ENCODE results near the gene FNDC1. TPM values are rescaled to one million over a fixed set of nuclear protein-coding genes. Genes with fewer than 3 reads are reported as not detected.
A peak's percentile ranks its signal among the peaks of the same experiment; 100 is the strongest.

Gene FNDC1
- total RNA-seq, 1 donor from 2014 or later: not detected

DNA sequence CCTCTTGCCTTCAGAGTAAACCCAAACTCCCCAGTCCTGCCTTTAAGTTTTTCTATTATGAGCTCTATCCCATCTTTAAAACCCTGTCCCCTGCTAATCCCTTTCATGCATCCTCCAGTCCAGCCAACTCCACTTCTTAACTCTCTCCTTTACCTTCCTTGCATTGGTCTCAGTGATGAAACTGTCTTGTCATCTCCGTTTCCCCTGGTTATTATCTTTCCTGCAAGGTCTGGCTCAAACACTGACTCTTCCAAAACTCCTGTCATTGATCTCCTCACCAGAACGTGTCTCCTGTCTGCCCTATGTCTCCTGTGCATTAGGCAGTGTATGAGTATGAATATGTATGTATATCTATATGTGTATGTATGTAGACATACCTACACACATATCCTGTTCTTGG, 11.8 kb upstream of the FNDC1 start:
- no peak for DNase-seq (ENCODE audit: low read depth, low spot score)

DNA sequence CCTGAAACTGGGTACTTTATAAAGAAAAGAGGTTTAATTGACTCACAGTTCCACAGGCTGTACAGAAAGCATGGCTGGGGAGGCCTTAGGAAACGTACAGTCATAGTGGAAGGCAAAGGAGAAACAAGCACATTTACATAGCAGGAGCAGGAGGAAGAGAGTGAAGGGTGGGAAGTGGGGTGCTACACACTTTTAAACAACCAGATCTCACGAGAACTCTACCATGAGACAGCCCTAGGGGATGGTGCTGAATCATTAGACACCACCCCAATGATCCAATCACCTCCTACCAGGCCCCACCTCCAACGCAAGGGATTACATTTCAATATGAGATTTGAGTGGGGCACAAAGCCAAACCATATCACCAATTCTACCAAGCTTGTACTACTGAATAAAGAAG, 7.4 kb upstream of the FNDC1 start:
- no peak for DNase-seq (ENCODE audit: low read depth, low spot score)

DNA sequence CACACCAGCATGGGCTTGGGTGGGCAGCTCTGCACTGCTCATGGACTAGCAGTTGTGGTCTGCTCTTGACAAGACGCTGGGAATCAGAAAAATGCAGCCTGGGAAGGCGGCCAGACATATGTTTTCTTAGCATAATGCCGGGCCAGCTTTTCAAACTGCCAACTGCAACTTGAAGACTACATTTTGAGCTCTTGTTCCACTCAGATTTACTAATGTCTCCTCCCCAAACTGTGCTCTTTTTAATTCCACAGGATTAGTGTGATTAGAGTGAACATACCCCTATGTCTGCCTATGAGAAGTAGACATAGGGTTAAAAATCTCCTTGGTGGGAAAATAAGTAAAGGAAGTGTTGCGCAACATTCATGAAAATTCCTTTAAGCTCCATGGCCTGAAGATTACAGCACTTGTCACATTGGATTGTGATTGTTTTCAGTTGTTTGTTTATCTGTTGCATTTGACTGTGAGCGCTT, 5.3 kb upstream of the FNDC1 start:
- DNase-seq (ENCODE audit: low read depth, low spot score): no peak

DNA sequence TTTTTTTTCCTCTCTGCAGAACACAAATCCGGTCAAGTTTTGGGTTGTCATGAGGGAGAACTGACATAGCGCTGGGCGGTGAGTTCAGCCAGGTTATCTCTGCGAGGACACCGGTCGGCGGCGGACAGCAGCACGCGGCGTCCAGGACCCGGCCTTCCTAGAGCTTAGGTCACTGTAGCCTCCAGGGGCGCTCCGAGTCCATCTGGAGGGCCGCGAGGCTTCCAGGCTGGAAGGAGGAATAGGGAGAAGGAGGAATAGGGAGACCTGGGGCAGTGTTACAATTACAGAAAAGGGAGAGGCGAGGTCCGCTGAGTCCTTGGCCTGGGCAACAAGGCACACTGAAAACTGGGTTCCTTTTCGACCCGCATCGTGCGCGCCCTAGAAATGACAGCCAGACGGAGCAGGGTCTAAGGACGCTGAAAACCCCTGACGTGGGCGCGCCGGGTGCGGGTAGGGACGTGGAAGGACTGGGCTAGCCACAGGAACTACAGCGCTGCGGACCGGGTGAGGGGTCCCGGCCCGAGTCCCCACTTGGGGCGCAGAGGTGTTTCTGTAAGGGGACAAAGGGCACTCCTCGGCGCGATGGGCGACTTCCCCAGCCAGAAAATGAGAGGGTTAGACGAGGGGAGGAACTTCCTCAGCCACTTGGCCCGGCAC, 536 bp upstream of the FNDC1 start:
- no peak for DNase-seq (ENCODE audit: low read depth, low spot score)

DNA sequence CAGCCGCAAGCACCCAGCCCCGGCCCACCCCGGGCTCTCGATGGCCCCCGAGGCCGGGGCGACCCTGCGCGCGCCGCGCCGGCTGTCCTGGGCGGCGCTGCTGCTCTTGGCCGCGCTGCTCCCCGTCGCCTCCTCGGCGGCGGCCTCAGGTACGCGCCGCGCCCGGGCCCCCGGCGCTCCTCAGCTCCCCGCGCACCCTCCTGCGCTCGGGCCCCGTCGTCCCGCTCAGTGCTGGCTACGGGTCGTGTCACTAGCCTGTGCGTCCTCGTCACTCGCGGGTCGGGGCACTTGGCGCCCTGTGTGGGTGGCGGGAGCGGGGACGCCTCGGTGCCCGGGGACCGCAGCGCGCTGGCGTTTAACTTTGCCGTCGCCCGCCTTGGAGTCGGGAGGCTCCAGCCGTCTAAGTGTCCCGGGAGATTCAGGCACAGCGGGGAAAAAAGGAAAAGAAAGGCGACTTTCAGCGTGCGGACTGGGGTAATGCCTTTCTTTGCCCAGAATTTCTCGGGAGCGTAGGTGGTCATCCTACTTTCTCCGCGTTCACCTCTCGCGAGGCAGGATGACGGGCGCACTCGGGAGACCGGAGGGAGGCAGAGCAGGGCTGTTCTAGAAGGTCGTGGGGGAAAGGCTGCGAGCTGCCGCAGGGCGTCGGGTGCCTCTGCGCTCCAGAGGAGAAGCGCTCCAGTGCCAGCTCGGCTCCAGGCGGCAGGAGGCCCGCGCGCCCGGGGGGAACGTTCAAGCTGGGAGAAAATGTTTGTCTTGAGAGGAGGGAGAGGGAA, 545 bp downstream of the FNDC1 start:
- no peak for DNase-seq (ENCODE audit: low read depth, low spot score)

DNA sequence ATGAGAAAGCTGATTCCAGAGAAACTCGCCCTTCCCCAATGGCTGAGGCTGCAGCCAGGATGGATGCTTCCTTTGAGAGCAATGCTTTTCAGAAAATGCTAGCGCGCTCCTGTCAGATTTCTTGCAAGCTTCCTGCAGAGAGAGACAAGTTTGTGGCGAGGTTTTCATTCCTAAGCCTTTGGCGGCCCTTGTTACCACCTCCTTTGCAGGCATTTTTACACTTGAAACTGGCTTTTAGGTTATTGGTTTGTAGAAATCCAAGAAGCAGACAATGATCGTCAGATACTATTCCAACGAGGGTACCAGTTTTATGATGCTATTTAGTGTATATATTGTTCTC, 1.1 kb downstream of the FNDC1 start:
- DNase-seq (ENCODE audit: low read depth, low spot score): no peak

DNA sequence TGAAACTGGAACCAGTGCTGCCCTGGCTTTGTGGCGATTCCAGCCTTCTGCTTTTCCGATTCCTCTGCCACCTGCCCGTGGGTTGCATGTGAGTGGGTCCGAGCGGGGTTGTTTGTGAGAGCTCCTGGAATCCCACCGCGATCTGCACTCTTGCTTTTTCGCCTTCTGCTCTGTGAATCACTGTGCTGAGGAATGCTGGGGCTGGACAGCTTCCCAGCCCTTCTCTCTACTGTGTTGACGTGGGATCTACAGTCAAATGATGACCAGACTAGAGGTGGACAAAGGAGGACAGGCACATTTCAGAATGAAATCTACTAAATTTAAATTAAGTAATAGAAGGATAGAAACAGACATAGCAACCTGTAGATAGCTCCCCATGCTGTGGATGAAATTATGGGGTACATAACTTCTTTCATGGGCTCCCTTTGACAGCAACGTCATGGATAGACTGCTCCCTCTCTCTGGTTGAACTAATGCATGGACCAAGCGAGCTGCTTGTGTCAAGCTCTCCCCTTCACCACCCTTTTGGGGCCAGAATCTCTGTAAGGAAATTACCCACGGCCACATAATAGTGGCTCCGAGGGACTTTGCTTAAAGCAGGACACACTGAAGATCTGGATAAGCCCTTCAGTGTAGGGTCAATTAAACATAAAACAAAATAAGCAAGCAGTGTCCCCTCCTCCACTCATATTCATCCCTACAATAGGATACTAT, 2.0 kb downstream of the FNDC1 start:
- no peak for DNase-seq (ENCODE audit: low read depth, low spot score)

DNA sequence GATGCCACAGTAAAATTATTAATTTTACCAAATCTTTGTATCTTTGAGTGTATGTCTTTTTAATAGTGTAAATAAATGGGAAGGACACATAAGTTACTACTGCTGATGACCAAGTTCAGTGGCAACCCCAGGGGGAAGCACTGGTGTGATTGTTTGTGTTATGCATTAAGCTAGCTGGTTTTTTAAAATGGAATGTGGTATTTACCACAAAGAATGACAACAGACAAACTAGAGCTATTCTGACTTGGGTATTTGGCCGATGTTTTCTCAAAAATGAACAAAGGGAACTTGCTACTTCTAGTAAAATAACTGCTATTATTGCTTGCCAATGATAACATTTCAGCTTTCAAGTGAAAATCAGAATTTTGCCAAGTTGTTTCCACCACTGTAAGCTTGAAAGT, 2.9 kb downstream of the FNDC1 start:
- no peak for DNase-seq (ENCODE audit: low read depth, low spot score)

DNA sequence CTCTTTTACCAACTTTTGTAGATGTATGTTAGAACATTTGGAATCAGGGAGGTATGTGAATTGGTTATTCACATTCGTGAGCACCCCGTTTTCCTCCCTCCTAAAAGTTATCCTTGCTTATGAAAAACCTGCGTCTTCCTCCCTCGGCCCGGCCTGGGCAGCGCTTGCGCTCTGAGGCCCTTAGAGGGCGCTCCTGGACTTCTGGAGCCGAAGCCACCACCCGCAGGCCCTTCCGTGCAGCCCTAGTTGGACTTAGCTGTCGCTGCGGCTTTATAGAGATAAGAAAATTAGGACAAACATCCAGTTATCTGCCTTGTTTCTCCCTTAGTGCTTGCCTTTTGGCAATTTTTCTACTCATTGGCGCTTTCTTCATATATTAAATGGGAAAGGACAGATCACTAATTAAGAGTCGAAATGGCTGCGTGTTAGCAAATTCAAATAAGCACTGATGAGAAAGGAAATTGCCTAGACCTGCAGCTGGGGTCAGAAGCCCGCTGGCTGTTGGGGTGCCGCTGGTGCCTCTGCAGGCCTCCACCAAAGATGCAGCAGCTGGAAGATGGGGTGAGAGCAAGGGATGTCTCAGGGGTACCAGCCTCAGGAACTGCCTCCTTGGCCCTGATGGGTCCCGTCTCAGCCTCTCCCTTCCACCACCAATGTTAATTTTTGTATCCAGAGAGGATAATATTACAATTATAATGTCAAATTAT, 5.2 kb downstream of the FNDC1 start:
- DNase-seq (ENCODE audit: low read depth, low spot score): peak; percentile 15

DNA sequence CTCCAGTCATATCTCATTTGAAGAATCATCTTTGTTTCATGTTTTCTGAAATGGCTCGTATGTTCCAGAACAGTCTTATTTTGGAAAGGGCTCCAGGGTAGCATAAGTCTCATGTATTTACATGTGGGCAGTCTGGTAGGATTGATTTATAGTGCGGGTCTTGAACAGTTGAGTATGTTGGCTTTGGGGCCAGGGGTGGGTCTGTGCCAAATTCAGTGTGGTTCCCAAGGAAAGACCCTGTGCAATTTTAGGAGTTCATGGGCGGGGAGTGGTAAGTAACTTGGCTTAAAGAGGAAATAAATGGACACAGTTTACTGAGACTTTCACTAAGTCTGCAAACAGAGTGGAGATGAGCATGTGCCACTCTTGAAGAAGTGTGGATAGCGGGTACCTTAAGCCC, 7.7 kb downstream of the FNDC1 start:
- DNase-seq (ENCODE audit: low read depth, low spot score): no peak

DNA sequence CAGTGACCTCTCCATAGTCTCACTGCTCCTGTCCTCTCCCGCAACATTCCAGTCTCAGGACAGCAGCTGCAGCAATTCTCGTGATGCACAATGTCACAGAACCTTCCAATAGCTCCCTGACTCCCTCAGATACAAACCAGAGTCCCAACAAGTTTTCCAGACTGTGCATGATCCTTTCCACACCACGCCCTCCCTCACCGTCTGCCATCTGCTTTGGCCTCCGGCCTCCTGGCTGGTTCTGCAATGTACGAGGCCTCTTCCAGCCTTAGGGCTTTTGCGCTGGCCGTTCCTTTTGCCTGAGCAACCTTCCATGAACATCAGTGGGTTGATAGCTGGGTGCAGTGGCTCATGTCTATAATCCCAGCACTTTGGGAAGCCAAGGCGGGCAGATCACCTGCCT, 9.6 kb downstream of the FNDC1 start:
- DNase-seq (ENCODE audit: low read depth, low spot score): no peak

DNA sequence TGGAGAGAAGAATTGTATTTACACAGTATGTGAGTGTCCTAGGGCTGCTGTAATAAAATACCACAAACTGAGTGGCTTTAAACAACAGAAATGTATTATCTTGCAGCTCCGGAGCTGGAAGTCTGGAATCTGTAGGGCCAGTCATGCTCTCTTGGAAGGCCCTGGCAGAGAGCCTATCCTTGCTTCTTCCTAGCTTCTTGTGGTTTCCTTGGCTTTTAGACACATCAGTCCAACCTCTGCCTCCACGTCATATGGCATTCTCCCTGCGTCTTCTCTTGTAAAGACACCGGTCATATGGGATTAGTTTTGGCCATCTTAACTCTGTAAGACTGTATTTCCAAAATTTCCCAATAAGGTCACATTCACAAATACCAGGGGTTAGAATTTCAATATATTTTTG, 10.8 kb downstream of the FNDC1 start:
- DNase-seq (ENCODE audit: low read depth, low spot score): no peak

DNA sequence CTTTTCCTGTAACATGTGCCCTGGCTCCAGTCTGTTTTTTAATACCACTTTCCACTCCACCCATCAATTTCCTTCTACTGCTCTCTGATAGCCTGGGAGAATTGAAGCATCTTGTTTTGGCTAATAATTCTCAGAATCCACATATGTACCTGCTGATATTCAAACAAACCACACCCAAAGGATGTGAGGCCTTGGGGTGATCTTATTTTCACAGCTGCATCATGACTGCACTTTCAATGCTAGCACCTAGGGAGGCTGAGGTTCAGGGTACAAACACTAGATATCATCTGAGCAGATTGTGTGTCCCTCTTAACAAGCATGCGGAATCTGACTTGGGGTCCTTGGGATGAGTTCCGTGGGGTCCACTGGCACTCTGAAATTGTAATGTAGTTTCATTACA, 12.7 kb downstream of the FNDC1 start:
- DNase-seq (ENCODE audit: low read depth, low spot score): no peak

DNA sequence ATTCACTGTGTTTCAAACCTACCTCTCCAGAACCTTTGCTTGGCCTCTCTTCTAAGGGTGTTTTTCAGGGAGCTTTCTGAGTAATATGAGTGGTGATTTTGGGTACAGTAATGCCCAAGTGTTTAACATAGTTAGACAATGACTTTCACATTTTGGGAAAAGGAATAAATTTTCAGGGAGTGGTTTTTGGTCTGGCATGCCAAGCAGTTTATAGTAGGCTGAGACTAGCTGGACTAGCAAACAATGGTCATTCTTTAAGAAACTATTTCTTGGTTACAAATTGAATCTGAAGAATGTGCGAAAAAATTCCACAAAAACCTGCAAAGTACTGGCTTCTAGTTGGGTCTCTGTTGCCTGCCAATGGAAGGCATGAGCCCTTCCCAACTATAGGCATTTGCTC, 15.4 kb downstream of the FNDC1 start:
- no peak for DNase-seq (ENCODE audit: low read depth, low spot score)

DNA sequence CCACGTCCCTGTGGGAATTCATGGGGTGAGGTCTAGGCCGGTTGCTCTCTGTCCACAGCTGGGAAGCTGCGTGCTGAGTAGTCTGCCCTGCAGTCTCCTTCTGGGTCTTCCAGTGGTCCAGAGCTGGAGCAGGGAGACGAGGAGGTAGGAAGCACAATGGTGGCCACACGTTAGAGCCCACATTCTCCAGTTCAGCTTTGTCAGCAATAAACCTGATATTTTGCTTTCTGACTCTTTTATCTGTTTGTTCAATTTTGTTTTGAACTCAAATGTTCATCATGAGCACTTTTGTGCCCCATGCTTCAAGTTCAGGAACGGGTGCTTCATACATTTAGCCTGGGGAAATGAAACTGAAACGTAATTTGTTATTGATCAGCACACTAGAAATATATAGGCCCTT, 21.3 kb downstream of the FNDC1 start:
- DNase-seq (ENCODE audit: low read depth, low spot score): no peak

DNA sequence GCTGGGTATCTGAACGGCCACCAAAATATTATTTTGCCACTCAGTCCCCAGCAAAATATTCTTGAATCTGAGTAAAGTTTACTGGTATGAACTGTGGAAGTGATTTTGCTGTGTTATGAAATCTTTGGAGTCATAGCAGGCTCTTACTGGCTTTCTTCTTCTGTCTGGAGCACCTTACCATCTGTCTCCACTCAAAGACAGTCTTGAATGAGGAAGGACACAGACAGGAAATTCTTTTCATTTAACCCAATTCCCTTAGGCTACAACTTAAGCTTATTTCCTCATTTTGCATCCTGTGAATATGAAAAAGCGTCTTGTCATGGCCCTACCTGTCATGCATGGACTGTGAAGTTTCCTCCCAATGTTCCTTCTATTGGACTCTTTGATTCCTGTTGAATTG, 24.7 kb downstream of the FNDC1 start:
- no peak for DNase-seq (ENCODE audit: low read depth, low spot score)

DNA sequence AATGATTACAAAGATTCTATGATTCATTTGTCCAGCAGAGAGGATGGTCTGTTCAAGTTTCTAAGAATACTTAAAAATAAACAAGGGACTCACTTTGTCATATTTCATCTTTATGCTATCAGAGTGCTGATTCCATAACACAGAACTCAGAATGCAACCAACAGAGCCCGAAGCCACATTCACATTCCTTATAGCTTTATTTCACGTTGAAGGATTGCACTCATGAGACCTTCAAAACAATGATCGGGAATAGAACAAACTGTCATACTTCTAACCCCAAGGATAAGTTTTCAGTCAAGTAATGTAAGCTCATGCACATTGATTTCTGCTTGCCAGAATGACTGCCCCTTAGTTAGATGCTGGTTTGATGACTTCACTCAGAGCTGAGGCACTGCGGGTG, 25.2 kb downstream of the FNDC1 start:
- DNase-seq (ENCODE audit: low read depth, low spot score): no peak

DNA sequence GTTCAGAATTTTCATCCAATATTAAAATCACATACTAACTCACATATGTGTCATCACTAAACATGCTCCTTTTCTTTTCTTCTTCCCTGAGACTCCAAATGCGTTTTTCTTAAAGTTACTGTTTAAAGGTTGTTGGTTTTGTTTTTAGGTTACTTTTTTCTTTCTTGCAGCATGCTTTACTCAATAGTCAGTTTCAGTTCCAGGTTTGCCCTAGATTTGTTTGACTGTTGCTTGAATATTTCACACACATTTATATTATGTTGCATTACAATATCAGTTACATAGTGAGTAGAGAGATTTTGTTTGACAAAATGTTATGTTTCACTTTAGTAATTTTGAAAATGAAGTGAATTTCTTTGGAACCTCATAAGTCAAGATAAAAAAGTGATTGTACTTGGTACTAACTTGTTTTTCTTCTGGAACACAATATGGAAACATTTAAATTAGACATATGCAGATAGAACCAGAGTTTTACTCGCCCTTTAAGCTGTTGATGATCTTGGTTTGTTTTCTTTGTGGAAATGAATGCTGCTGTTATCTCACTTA, 27.3 kb downstream of the FNDC1 start:
- DNase-seq (ENCODE audit: low read depth, low spot score): no peak

DNA sequence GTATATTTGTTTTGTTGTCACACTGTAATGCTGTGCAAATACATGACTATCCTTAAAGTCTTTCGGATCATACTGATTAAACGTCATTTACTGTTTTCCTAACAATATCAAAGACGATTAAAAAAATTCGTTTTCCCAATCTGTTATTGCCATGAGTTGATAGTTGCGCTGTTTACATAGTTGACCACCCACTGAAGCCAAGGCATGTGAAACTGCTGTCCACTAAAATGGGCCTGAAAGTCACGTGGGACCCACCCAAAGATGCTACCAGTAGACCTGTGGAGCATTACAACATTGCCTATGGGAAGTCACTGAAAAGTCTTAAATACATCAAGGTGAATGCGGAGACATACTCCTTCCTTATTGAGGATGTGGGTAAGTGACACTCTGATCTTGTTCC, 28.1 kb downstream of the FNDC1 start:
- DNase-seq (ENCODE audit: low read depth, low spot score): no peak

DNA sequence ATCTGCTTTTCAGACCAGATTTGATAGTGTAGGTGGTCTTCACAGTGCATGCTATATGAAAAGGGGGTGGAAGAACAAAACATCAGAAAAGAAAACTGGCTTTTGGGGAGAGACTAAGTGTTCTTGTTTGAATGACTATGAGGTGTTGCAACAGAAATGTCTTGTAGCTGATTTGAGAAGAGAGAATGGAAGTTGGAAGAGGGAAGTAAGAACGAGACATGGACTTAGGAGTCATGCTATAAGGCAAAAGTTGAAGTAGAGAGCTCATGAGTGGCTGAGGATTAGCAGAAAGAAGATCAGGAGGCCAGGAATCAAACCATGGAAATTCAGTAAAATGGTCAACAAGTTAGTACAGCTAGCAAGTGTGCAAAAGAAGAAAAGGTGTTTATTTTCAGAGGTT, 32.1 kb downstream of the FNDC1 start:
- DNase-seq (ENCODE audit: low read depth, low spot score): no peak

DNA sequence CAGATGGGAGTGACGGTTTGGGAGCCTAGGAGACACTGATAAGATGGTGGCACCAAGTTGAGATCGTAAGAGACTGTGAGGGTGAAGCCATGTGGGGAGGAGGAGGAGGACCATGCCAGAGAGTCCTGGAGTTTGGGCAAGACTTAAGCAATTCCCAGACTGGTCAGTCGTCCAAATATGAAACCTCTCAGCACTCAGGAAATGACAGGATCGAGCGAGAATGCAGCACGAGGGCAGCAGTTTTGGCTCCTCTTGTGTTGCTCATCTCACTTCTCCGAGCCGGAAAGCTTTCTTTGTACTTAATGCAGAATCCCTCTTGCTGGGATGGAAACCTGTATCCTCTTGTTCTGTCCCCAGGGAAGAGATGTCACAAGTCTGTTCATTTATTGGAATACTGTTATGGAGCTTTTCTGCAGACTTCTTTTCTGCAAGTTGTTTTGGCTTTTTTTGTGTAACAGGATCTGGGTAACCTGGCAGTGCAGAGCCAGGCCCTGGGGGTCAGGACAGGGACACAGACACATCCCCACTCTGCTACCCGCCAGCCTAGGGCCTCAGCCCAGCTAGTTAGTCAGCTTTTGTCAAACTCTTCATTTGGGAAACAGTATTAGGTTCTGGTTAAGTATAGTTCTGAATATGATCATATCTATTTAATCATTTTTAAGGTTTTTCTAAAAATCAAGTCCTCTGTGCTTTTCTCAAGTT, 34.3 kb downstream of the FNDC1 start:
- peak; percentile 35 for DNase-seq (ENCODE audit: low read depth, low spot score)
